ENCODE measurements around the gene TAF1B.

GRCh38 chr2:9813312-9814128 lies 29.8 kb upstream of the TAF1B start:
- TF ChIP-seq ZNF274 (IDR thresholded peaks at IDR 0.05; ENCODE audit: low read depth, low read length) (no peak), SUZ12 (IDR thresholded peaks at IDR 0.05; ENCODE audit: extremely low read depth, insufficient read depth, insufficient read length) (no peak)
